HFFc6 (cell line): ENCODE results near the gene CCNF. TPM values are rescaled to one million over a fixed set of nuclear protein-coding genes. Genes with fewer than 3 reads are reported as not detected.
"Not testable (repeated sequence)": the region's sequence is repeated elsewhere in the genome, so short reads cannot be mapped to it uniquely, and the experiment has no call there.

Source experiments
- DNase-seq: peaks from one replicate; pipeline ENCODE4 v3.0.0-alpha.2; 2018
- H3K27ac Mint-ChIP-seq: 2 replicates; pipeline ENCODE4 v1.8.0; 2020; ENCODE audit warnings: mild to moderate bottlenecking, mixed read lengths
- H3K27me3 Mint-ChIP-seq: 2 replicates; pipeline ENCODE4 v1.8.0; 2021; ENCODE audit warnings: mild to moderate bottlenecking, moderate library complexity, mixed read lengths; ENCODE audit not compliant: insufficient read depth
- H3K36me3 Mint-ChIP-seq: 2 replicates; pipeline ENCODE4 v1.8.0; 2021; ENCODE audit warnings: low read depth, mixed read lengths
- H3K4me1 Mint-ChIP-seq: 2 replicates; pipeline ENCODE4 v1.8.0; 2020; ENCODE audit warnings: low read depth, mixed read lengths
- H3K4me3 Mint-ChIP-seq: 2 replicates; pipeline ENCODE4 v1.8.0; 2020; ENCODE audit warnings: mild to moderate bottlenecking, moderate library complexity, mixed read lengths
- H3K9me3 Mint-ChIP-seq: 2 replicates; pipeline ENCODE4 v1.8.0; 2020; ENCODE audit warnings: mild to moderate bottlenecking, mixed read lengths
- CTCF ChIP-seq: fragments of 200-600 bp; sonication (generic); IDR thresholded peaks from 2 replicates; pipeline ENCODE4 v1.5.0; 2021; ENCODE audit warnings: antibody characterized with exemption, mild to moderate bottlenecking
- long read RNA-seq: library from polyadenylated mRNA; unstranded; transcript quantifications from one replicate; pipeline ENCODE4 v2.0.0, GENCODE V29; 2019
- total RNA-seq, 6 experiments: library from RNA; stranded (reverse); fragmentation: NEBNext Ultra II Directional; extraction: Animal tissue kit (Norgen Biotek cat#: 25700); gene quantifications; 2 replicates in 1 of 6; 3 replicates in 5 of 6; pipeline ENCODE4 v1.2.3, GENCODE V29; 2021

Gene CCNF, protein sequence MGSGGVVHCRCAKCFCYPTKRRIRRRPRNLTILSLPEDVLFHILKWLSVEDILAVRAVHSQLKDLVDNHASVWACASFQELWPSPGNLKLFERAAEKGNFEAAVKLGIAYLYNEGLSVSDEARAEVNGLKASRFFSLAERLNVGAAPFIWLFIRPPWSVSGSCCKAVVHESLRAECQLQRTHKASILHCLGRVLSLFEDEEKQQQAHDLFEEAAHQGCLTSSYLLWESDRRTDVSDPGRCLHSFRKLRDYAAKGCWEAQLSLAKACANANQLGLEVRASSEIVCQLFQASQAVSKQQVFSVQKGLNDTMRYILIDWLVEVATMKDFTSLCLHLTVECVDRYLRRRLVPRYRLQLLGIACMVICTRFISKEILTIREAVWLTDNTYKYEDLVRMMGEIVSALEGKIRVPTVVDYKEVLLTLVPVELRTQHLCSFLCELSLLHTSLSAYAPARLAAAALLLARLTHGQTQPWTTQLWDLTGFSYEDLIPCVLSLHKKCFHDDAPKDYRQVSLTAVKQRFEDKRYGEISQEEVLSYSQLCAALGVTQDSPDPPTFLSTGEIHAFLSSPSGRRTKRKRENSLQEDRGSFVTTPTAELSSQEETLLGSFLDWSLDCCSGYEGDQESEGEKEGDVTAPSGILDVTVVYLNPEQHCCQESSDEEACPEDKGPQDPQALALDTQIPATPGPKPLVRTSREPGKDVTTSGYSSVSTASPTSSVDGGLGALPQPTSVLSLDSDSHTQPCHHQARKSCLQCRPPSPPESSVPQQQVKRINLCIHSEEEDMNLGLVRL
- 10 to 100 TPM; 10.9 to 22.3 (median 19.8) TPM for total RNA-seq
- long read RNA-seq, full-length matches to known transcripts, result 7 of 18 reads
- long read RNA-seq, partial matches to known transcripts, result 1 of 18 reads
- long read RNA-seq, other reads (novel, unspliced or antisense), result 10 of 18 reads

GRCh38 chr16:2429034-2429770 lies at the start of gene CCNF:
Gene CCNF, plus strand, starts transcription at chr16:2429447. Its CDS starts 35 bp downstream, at chr16:2429482.
- Mint-ChIP-seq H3K36me3 (peaks cover 18% of the 10 kb centered on the region; the same call in 1 of the 2 replicates), H3K27ac (peak within 1 kb of the TSS; percentile 89), H3K9me3 (no peaks in the 10 kb centered on the region), H3K4me1 (peaks cover 31% of the 10 kb centered on the region), H3K27me3 (peaks cover 1% of the 10 kb centered on the region), H3K4me3 (peak within 1 kb of the TSS; percentile 94)
- TF ChIP-seq CTCF, result no peak
- DNase-seq, result peak; percentile 91

GRCh38 chr16:2383501-2383900 lies 45.7 kb upstream of the CCNF start:
- Mint-ChIP-seq H3K36me3 (peaks cover 3% of the 10 kb centered on the region), H3K9me3 (peaks cover 9% of the 10 kb centered on the region), H3K4me3 (no peak overlapping the region), H3K4me1 (peaks cover 7% of the 10 kb centered on the region), H3K27me3 (peaks cover 21% of the 10 kb centered on the region), H3K27ac (no peak overlapping the region)
- no peak for DNase-seq
- no peak for TF ChIP-seq CTCF

GRCh38 chr16:2384426-2384825 lies 44.8 kb upstream of the CCNF start:
- Mint-ChIP-seq H3K36me3 (peaks cover 5% of the 10 kb centered on the region), H3K27me3 (peaks cover 19% of the 10 kb centered on the region), H3K4me3 (no peak overlapping the region), H3K9me3 (peaks cover 15% of the 10 kb centered on the region), H3K4me1 (peaks cover 11% of the 10 kb centered on the region), H3K27ac (no peak overlapping the region)
- no peak for DNase-seq
- TF ChIP-seq CTCF, result no peak

GRCh38 chr16:2385190-2385836 lies 43.9 kb upstream of the CCNF start:
- peak; percentile 17 for DNase-seq
- H3K36me3 Mint-ChIP-seq, result peaks cover 5% of the 10 kb centered on the region
- H3K4me1 Mint-ChIP-seq, result peaks cover 11% of the 10 kb centered on the region
- no peak for TF ChIP-seq CTCF
- peaks cover 15% of the 10 kb centered on the region for H3K9me3 Mint-ChIP-seq
- no peak overlapping the region for H3K27ac Mint-ChIP-seq
- H3K27me3 Mint-ChIP-seq, result peaks cover 14% of the 10 kb centered on the region
- no peak overlapping the region for H3K4me3 Mint-ChIP-seq

- Mint-ChIP-seq H3K4me1 (peaks cover 11% of the 10 kb centered on the region), H3K27me3 (peaks cover 14% of the 10 kb centered on the region), H3K9me3 (peaks cover 15% of the 10 kb centered on the region)
- not testable (repeated sequence) for H3K4me3 Mint-ChIP-seq, H3K27ac Mint-ChIP-seq, H3K36me3 Mint-ChIP-seq, DNase-seq
Observed at GRCh38 chr16:2385982-2386381, 43.3 kb upstream of the CCNF start.
